Middle frontal gyrus (tissue), 1 donor: ENCODE data around the gene JPT1.
"Not testable (repeated sequence)": the region's sequence is repeated elsewhere in the genome, so short reads cannot be mapped to it uniquely, and the experiment has no call there.

ENCODE experiments used
- DNase-seq: peaks from one replicate; pipeline ENCODE4 v3.0.0-alpha.2; 2015; ENCODE audit warnings: low spot score; ENCODE audit errors: extremely low spot score

Gene JPT1

GRCh38 chr17:75154195-75155106 is at the start of gene JPT1:
TSS of gene JPT1 (minus strand) at chr17:75154512. CDS start at chr17:75154397, 115 bp downstream.
- peak; percentile 92 for DNase-seq

- DNase-seq: no peak
These were observed 45.7 kb upstream of the JPT1 start for GRCh38 chr17:75199886-75200618.

GRCh38 chr17:75194879-75195278 is 40.6 kb upstream of the JPT1 start:
- DNase-seq: no peak

- no peak for DNase-seq
These were observed 37.3 kb upstream of the JPT1 start for GRCh38 chr17:75191584-75191983.

GRCh38 chr17:75188614-75189013 is 34.3 kb upstream of the JPT1 start:
- no peak for DNase-seq

- DNase-seq: peak; percentile 8
These were observed 29.9 kb upstream of the JPT1 start for GRCh38 chr17:75183999-75184884.

- DNase-seq: peak; percentile 79
These were observed 28.5 kb upstream of the JPT1 start, which contains the start of gene SUMO2 for GRCh38 chr17:75182569-75183436. TSS of gene SUMO2 (minus strand) at chr17:75182959. CDS start at chr17:75182834, 125 bp downstream.

GRCh38 chr17:75182319-75182568 is 27.9 kb upstream of the JPT1 start:
- no peak for DNase-seq

GRCh38 chr17:75181608-75182318 is 27.5 kb upstream of the JPT1 start:
- no peak for DNase-seq

GRCh38 chr17:75181110-75181509 is 26.8 kb upstream of the JPT1 start:
- no peak for DNase-seq

GRCh38 chr17:75178453-75178852 is 24.1 kb upstream of the JPT1 start:
- no peak for DNase-seq

GRCh38 chr17:75176625-75177024 is 22.3 kb upstream of the JPT1 start:
- DNase-seq: no peak

- no peak for DNase-seq
These were observed 20.7 kb upstream of the JPT1 start for GRCh38 chr17:75174996-75175395.

GRCh38 chr17:75173526-75173925 is 19.2 kb upstream of the JPT1 start:
- DNase-seq: no peak

GRCh38 chr17:75168998-75169397 is 14.7 kb upstream of the JPT1 start:
- no peak for DNase-seq

- not testable (repeated sequence) for DNase-seq
These were observed 10.3 kb upstream of the JPT1 start for GRCh38 chr17:75164606-75165005.

GRCh38 chr17:75163074-75163473 is 8.8 kb upstream of the JPT1 start:
- no peak for DNase-seq

- no peak for DNase-seq
These were observed 5.9 kb upstream of the JPT1 start for GRCh38 chr17:75160211-75160610.

- no peak for DNase-seq
These were observed 5.1 kb upstream of the JPT1 start for GRCh38 chr17:75159196-75160031.
